NCI-H748 (cell line): ENCODE results near the gene MASTL.
A peak's percentile ranks its signal among the peaks of the same experiment; 100 is the strongest.
"Not testable (repeated sequence)": the region's sequence is repeated elsewhere in the genome, so short reads cannot be mapped to it uniquely, and the experiment has no call there.

Source experiments
- DNase-seq: peaks from one replicate; lab custom pipeline; 2025; ENCODE audit not compliant: unreplicated experiment; lab: John Stamatoyannopoulos, UW

Gene MASTL

DNA sequence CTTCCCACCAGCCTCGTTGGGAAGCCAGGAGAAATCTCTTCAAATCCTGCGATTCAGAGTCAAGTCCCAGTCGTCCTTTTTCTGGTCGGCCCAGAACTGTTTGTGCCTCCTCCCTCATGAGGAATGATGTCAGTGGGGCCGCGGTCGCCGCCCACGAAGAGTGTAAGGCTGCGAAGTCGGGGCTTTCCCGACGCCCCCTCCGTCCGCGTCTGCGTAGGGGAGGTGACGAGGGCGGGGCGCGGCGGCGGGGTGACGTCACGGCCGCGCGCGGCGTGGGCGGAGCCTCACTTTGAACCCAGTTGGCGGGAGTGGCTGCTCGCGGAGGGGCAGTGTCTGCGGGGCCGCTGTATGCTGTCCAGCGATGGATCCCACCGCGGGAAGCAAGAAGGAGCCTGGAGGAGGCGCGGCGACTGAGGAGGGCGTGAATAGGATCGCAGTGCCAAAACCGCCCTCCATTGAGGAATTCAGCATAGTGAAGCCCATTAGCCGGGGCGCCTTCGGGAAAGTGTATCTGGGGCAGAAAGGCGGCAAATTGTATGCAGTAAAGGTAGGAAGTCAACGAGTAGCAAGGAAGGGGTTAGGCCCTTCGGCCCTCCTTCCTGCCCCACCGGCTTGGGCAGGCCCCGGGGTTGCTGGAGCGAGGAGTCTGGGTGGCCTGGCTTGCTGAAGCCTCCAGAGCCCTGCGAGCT is at the start of gene MASTL:
MASTL (plus strand) TSS at position 287 of the 689 bp plus-strand sequence; CDS start at position 362, 75 bp downstream.
- peak; percentile 83 for DNase-seq

DNA sequence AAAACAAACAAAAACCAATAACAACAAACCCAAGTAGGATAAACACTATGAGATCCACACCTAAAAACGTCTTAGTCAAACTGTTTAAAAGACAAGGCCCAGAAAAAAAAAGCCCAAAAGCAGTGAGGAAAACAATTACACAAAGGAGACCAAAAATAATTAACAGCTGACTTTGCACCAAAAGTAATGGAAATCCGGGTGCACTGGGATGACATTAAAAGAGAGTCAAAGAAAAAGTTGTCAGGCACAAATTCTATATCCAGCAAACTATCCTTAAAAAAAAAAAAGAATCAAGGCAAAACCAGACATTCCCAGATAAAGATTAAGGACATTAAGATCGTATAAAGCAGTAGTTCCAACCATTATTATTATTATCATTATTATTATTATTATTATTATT is 47.0 kb upstream of the MASTL start:
- DNase-seq: no peak

DNA sequence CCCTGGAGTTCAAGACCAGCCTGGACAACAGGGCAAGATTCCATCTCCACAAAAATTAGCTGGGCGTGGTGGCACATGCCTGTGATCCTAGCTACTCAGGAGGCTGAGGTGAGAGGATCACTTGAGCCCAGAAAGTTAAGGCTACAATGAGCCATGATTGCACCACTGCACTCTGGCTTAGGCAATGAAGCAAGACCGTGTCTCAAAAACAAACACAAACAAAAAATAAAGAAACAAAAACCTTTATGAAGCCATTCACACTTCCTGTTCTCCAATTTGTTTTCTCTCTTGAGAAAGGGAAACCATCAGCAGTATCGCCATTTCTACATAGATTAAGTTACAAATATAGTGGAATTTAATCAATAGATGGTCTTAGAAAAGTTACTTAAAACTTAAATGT is 20.8 kb upstream of the MASTL start:
- no peak for DNase-seq

GRCh38 chr10:27138277-27138676 is 16.9 kb upstream of the MASTL start:
- no peak for DNase-seq

DNA sequence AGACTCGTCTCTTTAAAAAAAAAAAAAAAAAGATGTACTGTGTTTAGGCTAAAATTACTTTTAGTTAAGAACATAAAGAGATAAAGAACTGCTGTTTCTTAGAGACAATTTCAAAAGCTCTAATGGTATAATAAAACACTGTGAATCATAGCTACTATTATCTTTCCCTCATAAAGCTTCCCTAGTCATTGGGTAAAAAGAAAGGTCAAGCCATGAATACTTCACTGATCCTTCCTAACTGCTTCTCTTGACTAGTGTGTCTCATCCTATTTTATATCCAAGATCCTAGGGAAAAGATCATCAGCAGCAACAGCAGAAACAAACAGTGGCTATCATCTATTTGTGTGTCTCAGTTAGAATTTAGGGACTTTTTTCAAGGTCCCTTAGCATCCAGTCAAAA is 11.5 kb upstream of the MASTL start:
- DNase-seq: no peak

DNA sequence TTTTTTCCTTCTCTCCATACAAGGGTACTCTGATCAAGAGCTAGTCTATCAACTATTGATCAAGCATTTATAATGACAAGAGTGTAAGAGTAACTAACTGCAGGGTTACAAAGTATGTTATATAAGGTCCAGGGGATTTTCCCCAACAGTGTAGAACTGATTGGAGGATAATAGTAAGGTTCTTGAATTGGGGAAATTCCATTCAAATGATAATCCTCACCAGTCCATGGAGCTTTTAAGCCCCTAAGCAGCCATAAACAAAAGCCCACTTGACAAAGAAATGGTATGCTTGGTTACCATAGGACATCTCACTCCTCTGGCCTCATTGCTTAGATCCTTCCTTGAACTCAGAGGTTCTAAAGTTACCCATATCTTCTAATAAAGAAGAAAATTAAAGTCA is 9.2 kb upstream of the MASTL start:
- no peak for DNase-seq

DNA sequence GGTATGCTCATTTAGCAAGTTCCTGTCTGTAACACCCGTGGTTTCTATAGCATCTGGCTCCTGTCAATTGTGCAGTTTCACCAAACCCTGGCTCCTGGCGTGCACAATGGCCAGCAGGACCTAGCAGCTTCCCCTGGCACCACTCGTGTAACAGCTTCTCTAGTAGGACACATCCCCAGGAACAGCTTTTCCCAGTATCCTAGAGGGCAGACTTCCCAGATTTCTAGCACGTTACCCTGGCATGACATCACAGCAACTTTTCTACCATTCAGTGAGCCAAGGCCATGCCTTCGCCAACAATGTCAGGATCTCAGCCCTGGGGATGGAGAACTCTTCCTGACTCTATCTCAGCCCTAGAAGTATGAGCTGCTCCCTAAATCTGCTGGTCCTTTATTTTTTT is 7.5 kb upstream of the MASTL start:
- DNase-seq: no peak

DNA sequence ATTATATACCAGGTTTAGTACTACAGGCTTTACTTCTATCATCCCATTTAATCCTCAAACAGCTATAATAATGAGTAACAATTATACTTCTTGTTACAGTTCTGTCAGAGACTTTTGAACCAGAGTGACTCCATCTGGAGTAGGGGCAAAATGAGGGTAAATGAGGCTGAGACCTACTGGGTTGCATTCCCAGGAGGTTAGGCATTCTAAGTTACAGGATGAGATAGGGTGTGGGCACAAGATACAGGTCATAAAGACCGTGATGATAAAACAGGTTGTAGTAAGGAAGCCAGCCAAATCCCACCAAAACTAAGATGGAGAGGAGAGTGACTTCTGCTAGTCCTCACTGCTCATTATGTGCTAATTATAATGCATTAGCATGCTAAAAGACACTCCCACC is 4.9 kb upstream of the MASTL start:
- DNase-seq: no peak

- no peak for DNase-seq
These were observed 2.5 kb upstream of the MASTL start for GRCh38 chr10:27152687-27153086.

DNA sequence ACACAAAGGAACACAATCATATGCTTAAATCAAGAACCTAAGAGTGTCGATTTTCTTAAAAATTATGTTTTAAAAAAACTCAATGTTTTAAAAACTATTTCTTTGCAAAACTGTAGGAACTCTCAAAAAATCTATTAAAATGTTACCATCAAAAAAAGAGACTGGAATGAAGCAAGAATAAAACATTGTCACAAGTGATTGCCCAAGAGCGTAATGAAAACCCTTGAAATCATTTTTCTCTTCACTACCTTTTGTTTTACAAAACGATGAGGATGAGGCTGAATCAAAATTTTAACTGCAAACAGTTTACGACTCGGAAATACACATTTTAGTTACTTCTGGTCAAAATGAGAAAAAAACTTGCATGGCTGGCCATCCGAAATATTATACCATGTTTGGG is 1.8 kb upstream of the MASTL start:
- DNase-seq: no peak

DNA sequence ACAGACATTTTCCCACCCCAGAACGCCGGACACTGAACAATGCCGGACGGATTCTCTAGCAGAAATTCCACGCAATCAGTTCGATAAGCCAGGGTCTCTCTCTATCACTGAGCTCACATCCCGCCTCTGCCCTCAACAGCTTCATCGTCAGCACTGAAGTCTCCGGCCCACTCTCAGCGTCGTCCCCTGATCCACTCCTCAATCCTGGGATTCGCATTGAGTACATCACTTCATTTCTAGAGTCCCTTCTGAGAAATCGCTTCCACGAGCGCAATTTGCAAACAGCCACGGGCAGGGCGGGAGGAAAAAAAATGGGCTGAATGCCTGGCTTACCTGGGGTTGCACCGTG is 1.3 kb upstream of the MASTL start:
- peak; percentile 35 for DNase-seq

DNA sequence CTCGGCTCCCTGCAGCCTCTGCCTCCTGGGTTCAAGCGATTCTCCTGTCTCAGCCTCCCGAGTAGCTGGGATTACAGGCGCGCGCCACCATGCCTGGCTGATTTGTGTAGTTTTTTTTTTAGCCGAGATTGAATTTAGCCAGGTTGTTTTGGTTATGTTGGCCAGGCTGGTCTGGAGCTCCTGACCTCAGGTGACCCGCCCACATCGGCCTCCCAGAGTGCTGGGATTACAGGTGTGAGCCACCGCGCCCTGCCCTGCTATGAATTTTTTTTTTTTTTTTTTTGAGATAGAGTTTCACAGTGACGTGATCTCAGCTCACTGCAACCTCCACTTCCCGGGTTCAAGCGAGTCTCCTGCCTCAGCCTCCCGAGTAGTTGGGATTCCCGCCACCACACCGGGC is 1.4 kb downstream of the MASTL start:
- not testable (repeated sequence) for DNase-seq

GRCh38 chr10:27157150-27157549 is 2.0 kb downstream of the MASTL start:
- DNase-seq: no peak

- peak; percentile 19 for DNase-seq
These were observed 3.3 kb downstream of the MASTL start for GRCh38 chr10:27158421-27158820.

DNA sequence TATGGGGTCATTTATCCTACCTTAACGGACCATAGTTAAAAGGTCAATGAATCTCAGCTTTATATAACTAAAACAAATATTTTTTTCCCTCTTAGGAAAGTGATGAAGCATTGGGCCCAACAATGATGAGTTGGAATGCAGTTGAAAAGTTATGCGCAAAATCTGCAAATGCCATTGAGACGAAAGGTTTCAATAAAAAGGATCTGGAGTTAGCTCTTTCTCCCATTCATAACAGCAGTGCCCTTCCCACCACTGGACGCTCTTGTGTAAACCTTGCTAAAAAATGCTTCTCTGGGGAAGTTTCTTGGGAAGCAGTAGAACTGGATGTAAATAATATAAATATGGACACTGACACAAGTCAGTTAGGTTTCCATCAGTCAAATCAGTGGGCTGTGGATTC is 14.7 kb downstream of the MASTL start:
- DNase-seq: no peak

DNA sequence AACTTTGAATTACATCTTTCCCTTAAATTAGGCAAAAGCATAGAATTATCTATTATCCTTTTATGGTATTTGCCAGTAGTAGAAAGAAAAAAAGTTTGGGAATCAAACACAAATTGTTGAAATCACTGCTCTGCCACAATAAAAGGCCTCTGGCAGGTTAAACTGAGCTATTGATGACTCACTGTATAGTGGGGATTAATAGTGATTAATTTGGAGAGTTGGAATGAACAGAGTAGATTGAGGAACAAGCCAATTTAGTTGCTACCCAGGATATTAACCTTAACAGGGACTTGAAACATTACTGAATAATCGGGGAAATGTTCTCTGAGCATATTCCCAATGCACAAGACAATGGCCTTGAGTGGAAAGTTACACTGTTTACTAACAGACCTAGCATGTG is 33.1 kb downstream of the MASTL start:
- no peak for DNase-seq

DNA sequence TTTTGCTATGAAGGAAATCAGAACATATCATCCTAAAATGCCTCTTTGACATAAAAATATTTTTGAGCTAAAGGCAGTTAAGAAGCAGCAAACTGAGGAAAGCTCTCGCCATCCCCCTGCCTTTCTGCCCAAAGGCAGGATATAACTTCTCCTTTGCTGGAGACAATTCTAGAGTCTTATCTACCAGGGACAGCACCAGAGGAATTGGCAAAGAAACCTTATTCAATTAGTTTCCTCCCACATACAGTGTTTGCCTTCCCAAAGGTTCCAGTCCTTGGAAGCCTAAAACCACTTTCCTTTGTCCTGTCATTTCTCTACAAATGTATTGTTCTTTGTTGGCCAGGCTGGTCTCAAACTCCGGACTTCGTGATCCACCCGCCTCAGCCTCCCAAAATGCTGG is 33.7 kb downstream of the MASTL start:
- DNase-seq: no peak

DNA sequence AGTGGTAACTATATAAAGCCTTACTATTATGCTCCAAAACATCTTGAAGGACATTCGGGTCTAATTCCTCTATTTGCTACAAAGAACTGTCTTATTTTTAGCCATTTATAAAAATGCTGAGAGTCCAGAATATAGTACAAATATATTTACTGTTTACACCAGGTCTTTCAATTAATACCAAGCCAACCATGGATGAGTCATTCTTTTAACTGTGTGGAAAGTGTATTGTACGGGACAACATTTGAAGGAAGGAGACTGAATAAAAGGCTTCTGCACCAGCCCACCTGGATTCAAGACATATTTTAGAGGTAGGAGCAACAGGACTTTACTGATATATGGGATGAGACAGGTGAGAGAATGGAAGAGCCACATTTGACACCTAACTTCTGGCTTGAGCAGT is 35.4 kb downstream of the MASTL start:
- no peak for DNase-seq

DNA sequence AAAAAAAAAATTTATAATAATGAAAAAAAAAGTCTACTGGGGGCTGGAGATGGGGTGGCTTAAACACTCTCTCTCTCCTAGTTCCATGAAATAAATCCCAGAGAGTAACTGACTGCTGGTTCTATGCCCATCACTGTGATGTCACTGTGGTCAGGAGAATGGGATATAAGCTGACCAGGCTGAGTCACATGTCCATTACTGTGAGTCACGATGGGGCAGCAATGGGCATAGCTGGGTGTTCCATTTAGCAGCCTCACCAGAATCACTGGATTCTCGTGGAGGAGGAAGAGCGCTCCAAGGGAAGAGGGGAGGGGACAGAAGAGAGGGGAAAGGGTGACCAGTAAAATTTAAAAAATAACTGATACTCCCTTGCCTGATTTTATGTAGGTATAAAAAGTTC is 37.1 kb downstream of the MASTL start:
- DNase-seq: no peak

- no peak for DNase-seq
These were observed 42.9 kb downstream of the MASTL start for GRCh38 chr10:27197980-27198620.

DNA sequence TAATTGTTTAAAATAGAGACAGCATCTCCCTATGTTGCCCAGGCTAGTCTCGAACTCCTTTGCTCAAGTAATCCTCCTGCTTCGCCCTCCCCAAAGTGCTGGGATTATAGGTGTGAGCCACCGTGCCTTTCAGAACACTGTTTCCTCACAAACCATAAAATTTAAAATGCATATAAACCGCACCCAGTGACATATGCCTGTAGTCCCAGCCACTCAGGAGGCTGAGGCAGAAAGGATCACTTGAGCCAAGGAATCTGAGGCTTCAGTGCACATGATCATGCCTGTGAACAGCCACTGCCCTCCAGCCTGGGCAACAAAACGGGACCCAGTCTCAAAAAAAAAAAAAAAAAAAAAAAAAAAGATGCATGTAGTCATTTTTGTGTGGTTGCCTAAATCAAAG is 48.7 kb downstream of the MASTL start:
- DNase-seq: no peak

- no peak for DNase-seq
These were observed 52.2 kb downstream of the MASTL start for GRCh38 chr10:27207350-27207749.

GRCh38 chr10:27223964-27224363 is 68.8 kb downstream of the MASTL start:
- peak; percentile 18 for DNase-seq
